Measurements from ENCODE around the gene LMNB1. TPM values are rescaled to one million over a fixed set of nuclear protein-coding genes. Genes with fewer than 3 reads are reported as not detected.

Gene LMNB1
- total RNA-seq, 1 experiment from 2014 or later = 220 TPM

- ChIA-PET POLR2A (interaction anchor here (0.6 to 1.0 kb wide), 2 partner anchors 16 to 20 kb away, joined by 3 read pairs; no protein-coding TSS in a partner anchor), CTCF (no interaction called here)
- peaks cover 10% of the 10 kb centered on the region for H3K4me1 Mint-ChIP-seq
- no peaks in the 10 kb centered on the region for H3K27me3 Mint-ChIP-seq (ENCODE audit: low read depth)
- no peak for DNase-seq (ENCODE audit: low spot score)
- H3K27ac Mint-ChIP-seq = no peak overlapping the region
- no peaks in the 10 kb centered on the region for H3K9me3 Mint-ChIP-seq
- ATAC-seq = no peak
- TF ChIP-seq ETV6 (CRISPR knock-in tag; IDR thresholded peaks at IDR 0.05) (no peak), USF2 (CRISPR knock-in tag; IDR thresholded peaks at IDR 0.05) (no peak), ATF3 (CRISPR knock-in tag; conservative IDR thresholded peaks at IDR 0.05) (no peak), GRHL2 (CRISPR knock-in tag; IDR thresholded peaks at IDR 0.05; ENCODE audit: insufficient replicate concordance, severe bottlenecking) (no peak), OVOL2 (CRISPR knock-in tag; IDR thresholded peaks at IDR 0.05; ENCODE audit: borderline replicate concordance) (no peak), E2F1 (CRISPR knock-in tag; IDR thresholded peaks at IDR 0.05) (no peak), ZMAT4 (CRISPR knock-in tag; IDR thresholded peaks at IDR 0.05) (no peak), IRF2 (CRISPR knock-in tag; IDR thresholded peaks at IDR 0.05; ENCODE audit: borderline replicate concordance, low read depth) (no peak), HMGXB4 (CRISPR knock-in tag; IDR thresholded peaks at IDR 0.05) (no peak), JAZF1 (CRISPR knock-in tag; IDR thresholded peaks at IDR 0.05) (no peak), CREB1 (CRISPR knock-in tag; IDR thresholded peaks at IDR 0.05) (no peak), MLX (CRISPR knock-in tag; IDR thresholded peaks at IDR 0.05) (no peak), NR1H2 (CRISPR knock-in tag; IDR thresholded peaks at IDR 0.05) (no peak), ZNF512 (CRISPR knock-in tag; IDR thresholded peaks at IDR 0.05; ENCODE audit: borderline replicate concordance) (no peak), GTF2I (CRISPR knock-in tag; conservative IDR thresholded peaks at IDR 0.05) (no peak), TP53 (CRISPR knock-in tag; IDR thresholded peaks at IDR 0.05) (no peak), ZNF219 (CRISPR knock-in tag; IDR thresholded peaks at IDR 0.05; ENCODE audit: borderline replicate concordance) (no peak), RORB (CRISPR knock-in tag; IDR thresholded peaks at IDR 0.05) (no peak), ZSCAN18 (CRISPR knock-in tag; IDR thresholded peaks at IDR 0.05) (no peak)
- H3K36me3 Mint-ChIP-seq = no peaks in the 10 kb centered on the region
- H3K4me3 Mint-ChIP-seq = no peak overlapping the region
These were observed 19.1 kb upstream of the LMNB1 start for GRCh38 chr5:126757713-126758357.

Data from WTC11 (cell line).